NAMALWA (cell line): ENCODE results near the gene EHBP1L1.

Experiments
- DNase-seq: peaks from one replicate; pipeline ENCODE4 v3.0.0-alpha.2; 2015; ENCODE audit warnings: low spot score

The EHBP1L1 gene

DNA sequence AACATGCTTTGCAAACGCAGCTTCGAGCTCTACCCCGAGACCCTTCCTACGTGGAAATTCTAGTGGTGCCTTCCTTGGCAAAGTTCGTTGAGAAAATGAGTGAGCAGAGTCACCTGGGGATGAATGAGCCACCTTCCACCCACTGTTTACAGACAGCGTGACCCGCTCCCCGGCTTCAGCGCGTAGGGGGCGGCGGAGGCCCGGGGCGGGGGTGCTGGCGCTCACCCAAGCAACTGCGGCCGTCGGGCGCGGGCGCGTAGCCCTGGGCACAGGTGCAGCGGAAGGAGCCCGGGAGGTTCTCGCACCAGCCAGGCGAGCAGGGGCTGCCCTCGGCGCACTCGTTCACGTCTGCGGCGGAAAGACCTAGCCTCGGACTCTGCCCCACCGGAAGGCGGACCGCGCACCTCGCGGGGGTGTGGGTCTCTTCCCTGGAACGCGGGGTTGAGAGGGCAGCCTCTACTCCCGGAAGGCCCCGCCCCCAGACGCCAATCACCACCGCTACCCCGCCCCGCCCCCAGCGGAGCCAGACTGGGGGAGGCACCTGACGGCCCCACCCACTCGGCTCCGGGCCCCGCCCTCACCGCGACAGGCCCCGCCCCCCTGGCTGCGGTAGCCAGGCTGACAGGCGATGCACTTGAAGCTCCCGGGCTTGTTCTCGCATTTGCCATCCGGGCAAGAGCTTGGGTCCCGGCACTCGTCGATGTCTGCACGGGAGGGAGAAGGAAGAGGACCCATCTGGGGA is 29.5 kb upstream of the EHBP1L1 start:
- peak; percentile 94 for DNase-seq

DNA sequence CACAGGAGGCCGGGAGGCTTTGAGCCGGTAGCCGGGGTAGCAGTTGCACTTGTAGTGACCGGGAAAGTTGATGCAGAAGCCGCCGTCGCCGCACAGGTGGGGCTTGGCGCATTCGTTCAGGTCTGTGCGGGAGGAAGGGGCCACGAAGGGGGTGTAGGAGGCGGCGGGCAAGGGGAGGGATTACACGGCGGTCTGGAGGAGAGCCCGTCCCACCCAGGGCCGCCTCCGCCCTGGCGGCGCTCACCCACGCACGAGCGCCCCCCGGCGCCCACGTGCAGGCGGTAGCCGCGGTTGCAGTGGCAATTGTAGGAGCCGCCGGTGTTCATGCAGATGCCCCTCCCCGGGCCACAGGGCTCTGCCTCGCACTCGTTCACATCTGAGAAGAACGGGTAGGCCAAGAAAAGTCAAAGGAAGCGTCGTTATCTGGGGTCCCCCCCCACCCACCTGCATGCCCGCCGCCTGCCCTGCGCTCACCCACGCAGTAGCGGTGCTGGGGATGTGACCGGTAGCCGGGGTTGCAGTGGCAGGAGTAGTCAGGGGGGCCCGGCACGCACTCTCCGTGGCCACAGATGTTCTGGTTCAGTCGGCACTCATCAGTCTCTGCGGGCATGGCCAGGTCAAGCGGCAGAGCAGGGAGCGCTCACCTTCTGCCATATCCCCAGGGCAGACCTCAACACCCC is 28.3 kb upstream of the EHBP1L1 start:
- no peak for DNase-seq

DNA sequence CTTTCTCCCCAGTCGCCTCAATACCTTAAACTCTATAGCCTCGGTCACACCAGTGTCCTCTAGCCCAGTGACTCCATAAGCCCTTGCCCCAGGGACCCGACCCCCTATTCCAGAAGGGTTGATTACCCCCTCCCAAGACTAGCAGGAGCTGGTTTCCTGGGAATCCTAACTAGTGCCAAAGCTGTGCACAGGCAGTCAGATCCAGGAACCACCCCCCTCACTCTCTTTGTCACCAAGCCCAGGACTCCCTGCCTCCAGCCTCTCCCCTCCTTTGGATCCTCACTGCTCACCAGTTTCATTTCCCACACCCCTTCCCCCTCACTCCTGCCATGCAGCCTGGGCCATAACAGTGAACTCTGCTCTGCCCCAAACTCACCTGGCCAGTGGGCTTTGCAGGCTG is 27.5 kb upstream of the EHBP1L1 start:
- DNase-seq, result no peak

DNA sequence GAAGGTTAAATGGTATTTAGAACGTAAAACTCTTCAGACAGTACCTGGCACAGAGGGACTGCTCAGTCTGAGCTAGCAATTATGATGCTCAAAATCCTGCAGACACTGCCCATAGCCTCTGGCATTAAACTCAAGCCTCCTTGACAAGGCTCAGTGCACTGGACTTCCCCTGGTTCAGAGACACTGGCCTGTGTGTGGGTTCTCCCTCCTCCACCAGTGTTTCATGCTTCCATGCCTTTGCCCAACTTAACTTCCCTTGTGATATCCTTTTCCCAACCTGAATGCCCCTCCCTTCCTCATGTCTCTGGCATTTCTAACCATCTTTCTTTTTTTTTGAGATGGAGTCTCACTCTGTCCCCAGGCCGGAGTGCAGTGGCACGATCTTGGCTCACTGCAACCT is 26.8 kb upstream of the EHBP1L1 start:
- no peak for DNase-seq

DNA sequence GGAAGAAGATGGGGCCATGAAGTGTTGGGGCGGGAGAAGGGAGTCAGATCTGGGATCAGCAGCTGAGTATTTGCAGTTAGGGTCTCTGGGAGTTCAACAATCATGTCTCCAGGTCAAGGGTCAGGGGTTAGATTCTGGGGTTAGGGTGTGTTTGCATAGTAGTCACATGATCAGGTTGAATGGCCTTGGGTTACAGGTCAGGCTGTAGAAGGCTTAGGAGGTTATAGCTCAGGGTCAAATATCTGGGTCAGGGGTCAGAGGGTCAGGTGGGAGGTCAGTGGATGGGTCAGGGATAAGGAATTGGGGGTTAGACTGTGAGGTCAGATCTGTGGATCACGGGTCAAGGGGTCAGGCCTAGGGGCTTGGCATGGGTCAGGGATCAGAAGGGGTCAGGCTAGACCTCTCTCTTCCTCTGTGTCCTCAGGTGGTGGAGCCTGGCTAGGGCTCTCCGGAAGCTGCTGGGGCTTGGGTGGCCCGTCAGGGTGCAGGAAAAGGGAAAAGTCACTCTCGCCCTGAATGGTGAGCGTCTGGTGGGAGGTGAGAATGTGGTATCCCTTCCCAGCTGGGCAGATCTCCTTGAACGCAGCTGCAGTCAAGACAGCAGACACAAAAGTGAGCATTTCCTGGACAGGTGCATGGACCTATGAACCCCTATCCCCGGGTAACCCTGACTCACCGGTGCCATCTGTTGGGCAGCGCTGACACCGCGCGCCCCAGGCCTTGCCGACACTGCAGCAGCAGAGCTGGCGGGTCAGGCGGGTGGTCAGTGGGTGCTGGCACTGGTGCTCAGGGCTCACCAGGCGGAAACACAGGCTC is 24.1 kb upstream of the EHBP1L1 start:
- peak; percentile 92 for DNase-seq

DNA sequence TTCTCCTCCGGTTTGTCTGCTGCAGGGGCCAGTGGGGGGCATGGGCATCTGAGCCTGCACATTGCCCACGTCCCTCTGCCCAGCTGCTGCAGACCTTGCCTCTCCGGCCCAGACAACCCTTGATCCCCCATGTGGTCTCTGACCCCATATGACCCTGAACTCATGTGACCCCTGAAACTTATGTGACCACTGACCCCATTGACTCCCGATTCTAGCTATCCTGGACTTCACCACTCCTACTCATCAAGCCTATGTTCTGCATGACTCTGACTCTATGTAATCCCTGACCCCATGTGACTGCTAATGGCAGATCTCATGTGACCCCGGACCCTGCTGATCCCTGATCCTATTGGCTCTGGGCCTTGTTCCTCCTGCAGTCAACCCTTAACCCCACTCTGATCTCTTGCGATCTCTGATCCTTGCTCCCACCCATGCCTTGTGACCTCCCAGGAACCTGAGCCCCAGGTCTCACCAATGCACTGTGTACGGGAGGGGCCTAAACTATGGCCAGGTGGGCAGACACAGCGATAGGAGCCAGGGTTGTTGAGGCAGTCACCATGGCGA is 23.4 kb upstream of the EHBP1L1 start:
- peak; percentile 56 for DNase-seq

DNA sequence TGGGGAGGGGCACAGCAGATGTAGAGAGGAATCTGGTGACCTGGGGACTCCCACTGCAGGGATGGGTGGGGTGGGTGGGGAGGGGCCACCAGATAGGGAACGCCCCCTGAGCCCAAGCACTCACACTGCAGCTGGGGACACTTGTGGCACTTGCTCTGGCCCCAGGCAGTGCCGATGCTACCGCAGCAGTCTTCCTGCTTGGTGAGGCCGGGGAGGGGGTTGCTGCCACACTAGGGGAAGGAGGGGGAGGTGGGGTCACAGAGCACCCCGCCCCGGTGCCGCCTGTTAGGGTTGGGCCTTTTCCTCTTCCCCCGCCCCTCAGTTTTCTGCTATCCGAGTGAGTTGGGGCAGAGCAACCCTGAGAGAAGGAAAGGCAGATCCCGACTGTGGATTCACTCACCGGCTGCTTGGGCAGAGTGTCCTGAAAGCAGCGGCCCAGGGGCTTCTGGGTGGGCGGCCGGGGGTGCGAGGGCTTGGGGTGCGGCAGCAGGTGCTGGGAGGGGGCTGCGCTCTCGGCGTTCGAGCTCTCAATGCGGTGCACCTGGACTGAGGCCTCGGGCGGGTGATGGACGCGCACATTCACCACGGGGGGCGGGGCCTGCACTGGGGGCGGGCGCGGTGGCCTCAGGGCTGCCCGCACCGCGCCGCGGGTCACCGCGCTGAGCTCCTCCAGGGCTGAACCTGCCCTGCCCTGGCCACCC is 22.4 kb upstream of the EHBP1L1 start:
- DNase-seq, result peak; percentile 90

DNA sequence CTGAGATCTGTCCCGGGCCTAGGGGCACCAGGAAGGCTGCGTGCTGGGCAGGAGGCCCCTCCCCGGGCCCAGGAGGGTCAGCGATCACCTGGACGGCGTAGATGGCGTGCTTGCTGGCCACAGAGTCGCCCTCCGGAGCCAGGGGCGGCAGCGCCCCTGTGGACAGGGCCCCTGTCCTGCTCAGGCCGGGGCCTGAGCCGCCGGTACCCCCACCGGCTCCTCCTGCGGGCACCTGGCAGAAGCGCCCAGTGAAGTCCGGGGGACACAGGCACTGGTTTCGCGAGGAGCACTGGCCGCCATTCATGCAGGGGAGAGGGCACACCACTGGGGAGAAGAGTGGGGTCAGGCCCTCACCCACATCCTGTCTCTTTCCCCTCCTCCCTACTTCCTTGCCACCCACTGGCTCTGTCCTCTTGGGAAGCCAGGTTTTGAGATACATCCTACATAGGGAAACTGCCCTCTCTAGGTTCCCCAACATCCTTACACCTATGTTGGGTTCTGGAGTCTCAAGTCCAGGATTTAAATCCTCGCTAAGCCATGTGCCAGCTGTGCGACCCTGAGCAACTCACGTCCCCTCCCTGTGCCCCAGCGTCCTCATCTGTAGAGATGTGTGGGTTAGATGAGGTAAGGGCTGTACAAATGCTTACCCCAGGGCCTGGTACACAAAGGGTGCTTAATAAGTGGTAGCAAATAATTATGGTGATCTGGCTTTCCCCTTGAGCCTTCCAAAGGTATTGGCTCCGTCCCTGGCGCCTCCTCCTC is 21.6 kb upstream of the EHBP1L1 start:
- DNase-seq, result no peak

DNA sequence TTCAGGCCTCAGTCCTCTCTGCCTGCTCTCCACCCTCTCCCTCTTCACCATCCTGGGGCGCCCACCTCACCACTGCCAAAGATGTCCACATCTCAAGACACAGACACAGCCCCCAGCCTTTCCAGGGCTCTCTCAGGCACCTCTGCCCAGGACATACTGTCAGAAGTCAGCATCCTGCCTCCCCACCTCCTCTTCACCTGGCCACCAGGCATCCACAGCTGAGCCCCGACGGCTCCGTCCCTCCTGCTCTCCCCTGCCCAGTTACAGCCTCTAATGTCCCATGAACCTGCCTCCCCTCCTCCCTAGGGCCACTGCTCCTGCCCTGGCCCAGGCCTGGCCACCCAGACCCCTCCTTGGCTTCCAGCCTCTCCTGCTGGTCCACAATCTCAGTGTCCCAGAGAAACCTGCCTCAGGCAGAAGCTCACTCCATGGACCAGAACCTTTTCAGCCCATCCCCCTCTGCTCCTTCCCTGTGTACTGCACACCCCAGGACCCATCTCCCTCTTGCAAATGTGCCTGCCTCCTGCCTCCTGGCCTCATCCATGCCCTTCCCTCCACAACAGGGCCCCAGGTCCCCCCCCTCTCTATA is 20.9 kb upstream of the EHBP1L1 start:
- DNase-seq, result no peak

DNA sequence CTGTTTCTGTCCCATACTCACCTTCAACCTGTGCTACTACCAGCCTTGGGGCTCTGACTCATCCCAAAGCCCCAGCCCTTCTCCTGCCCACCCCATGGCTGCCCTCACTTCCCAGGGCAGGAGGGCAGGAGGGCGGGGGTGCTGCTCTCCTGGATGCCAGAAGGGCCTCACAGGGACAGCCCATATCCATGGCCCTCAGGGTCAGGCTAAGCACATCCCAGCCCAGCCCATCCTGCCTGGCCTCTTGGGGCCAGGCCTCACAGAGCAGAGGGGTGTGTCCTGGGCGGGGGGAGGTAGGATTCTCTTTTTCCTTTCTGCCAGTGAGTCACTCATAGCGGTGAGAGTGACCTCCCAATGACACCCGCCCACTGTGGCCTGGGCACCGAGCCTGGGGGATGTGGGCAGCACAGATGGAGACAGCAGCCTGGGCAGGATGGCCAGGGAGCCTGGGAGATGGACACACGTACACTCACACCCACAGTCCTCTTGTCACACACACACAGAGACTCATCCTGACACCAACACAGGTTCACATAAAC is 20.1 kb upstream of the EHBP1L1 start:
- DNase-seq, result no peak

DNA sequence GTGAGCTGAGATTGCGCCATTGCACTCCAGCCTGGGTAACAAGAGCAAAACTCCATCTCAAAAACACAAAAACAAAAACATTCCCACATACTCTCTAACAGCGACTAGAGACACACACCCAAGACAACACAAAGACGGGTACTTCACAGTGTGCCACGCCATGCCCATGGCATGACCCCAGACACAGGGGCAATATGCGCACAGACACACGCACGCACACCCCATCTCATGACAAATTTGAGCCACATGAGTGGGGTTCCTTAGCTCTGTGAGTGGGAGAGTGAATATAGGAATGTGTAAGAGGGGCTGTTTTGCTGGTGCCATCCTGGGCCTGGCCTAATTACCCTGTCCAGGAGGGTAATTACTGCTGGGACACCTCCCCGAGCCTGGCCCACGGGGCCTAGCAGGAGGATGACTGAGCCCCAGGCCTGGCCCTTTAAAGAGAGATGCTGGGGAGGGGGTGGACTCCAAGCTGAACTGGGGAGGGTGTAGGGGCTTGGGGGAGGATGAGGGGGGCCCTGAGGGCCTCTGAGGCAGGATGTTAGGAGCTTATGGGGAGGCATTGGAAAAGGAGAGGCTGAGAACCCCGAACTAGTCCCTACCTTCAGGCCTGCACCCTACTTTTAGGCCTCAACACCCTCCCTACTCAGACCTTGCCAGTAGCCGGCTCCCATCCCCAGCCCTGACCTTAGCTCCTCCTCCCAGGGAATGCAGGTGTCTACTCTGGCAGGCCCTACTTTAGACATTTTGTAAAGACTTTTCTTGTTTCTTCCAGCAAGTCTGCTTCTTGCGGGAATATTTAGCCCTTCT is 19.2 kb upstream of the EHBP1L1 start:
- no peak for DNase-seq

DNA sequence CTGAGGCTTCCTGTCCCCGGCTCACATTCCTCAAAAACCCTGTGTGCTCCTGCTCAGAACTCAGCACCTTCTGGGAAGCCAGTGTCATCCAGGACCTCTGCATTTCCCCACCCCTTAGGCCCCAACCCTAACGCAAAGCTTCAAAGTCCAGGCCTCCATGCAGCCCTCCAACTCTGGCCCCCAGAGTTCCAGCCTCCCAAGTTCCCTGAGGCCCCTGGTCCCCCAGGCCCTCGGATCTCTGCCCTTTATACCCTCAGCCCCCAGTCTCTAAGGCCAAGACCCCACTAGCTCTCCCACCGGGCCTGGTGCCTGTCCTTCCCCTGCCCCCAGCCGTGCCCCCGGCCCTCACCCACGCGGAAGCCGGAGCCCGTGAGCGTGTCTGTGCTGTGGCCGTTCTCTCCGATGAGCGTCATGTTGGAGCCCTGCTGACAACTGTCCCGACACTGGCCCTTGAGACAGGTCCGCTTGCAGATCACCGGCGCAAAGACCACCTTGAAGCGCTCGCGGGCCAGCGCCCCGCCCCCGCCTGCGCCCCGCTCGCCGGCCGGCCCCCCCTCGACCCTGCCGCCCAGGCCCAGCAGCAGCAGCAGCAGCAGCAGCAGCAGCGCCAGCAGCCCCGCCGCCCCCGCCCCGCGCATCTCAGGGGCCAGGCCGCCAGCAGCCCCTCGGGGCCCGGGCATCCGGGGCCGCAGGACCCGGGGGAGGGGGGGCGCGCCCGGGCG is 18.4 kb upstream of the EHBP1L1 start:
- no peak for DNase-seq

DNA sequence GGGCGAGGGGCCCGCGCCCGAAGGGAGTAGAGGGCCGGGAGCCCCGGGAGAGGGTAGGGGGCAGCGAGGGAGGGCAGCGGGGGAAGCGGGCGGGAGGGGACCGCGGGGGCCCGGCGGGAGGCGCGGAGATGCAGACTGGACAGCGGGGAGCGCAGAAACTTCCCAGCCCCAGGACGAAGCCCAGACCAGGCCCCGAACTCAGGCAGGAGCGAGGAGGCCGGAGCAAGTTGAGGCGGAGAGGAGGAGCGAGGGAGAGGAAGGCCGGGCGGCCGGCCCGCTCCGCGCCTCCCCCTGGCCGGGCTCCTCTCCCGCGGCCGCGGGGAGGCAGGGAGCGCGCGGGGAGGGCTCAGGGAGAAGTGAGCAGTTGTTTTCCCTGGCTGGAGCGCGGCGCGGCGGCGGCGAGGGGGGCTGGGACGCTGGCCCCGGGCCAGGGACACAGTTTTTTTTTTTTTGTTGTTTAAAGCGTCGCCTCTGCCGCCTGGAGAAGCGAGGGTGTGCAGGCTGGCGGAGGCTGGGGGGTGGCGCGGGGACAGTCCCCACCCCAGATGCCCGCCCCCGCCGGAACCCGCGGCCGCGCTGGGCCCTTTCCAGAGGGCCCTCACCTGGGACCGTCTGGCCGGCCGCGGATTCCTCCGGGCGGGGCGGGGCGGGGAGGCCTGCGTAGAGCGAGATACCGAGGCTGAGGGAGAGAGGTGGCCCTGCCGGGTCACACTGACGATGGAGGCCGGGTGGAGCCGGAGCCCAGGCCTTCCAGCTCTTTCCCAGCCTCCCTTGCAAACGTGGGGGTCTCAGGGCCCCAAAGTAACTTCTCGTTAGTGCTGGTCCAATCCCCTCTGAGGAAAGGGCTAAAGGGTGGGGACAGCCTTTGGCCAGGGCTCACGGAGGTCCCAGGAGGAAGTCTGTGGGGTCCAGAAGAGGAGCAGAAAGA is 17.6 kb upstream of the EHBP1L1 start, which contains the start of gene LTBP3:
TSS of gene LTBP3 (minus strand) at position 358 of the 928 bp plus-strand sequence. CDS start 400 bp downstream, outside the sequence.
- no peak for DNase-seq

DNA sequence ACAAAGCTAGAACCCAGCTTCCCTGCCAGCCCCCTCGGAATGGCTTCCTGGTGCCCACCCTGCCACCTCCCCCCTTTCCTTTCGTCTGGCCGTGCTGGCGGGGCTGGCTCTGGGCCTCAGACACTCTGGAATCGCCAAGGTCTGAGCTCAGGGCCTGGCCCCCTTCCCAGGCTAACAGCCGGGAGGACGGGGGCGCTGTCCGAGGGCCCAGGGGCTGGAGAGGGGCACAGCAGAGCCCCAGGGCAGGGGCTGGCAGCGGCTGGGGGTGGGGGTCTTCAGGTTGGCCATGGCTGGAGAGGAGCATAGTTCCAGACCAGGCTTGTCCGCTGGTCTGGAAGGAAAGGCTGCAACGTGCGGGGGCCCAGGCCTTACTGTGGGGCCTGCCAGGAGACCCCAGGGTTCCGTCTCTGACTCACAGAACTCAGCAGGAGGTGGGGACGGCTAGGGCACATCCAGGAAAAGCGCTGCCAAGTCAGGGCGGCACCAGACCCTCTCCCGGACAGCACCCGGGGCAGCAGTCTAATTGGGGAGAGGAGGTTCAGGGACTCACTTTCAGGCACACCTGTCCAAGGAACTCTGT is 16.8 kb upstream of the EHBP1L1 start:
- DNase-seq, result no peak

DNA sequence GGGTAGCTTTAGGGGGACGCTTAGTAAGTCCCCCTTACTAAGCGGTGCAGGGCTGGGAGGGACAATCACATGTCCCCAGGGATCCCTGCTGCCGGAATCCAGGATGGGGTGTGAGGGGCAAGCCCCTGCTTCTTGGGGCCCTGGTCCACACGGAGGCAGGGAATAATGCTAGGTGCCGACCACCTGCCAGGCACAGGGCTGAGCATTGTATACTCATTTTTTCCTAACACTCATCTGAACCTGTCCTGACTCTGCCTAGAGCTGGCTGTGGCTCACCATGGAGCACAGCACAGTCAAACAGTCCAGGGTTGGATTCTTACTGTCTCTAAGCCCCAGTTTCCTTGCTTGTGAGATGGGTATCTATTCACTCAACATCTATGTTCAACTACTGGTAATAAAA is 16.3 kb upstream of the EHBP1L1 start:
- no peak for DNase-seq

DNA sequence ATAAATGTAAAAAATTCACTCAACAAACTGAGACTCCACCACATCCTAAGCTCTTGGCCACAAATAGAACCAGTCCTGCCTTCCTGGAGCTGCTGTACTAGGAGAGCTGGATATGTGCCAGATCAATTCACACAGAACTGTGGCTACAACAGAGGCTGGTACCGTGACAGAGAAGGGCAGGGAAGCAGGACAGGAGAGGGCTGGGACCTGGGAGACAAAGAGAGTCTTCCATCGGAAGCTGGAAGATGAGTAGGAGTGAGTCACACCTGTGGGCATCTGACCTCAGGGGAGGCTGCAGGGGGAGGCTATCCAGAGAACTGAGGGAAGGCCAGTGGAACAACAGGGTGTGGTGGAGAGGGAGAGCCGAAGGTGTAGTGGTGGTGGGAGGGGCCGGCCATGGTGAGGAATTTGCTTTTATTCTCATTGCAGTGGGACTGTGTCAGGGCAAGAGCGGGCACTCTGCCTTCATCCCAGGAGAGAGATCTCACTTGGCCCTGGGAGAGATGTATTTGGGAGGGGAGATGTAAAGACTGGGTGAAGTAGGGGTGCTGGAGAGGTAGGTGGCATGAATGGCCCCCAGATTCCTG is 15.8 kb upstream of the EHBP1L1 start:
- no peak for DNase-seq
